H1 (cell line): ENCODE results near the gene GPX4. TPM values are rescaled to one million over a fixed set of nuclear protein-coding genes. Genes with fewer than 3 reads are reported as not detected.
A peak's percentile ranks its signal among the peaks of the same experiment; 100 is the strongest.

Source experiments
- CTCF ChIA-PET: fragments of 300-600 bp; sonication (Branson Sonifier 250); formaldehyde crosslinking; loops from one replicate; lab custom pipeline; 2021; ENCODE audit not compliant: partially characterized antibody; lab: Charles Lee
- POLR2A ChIA-PET: fragments of 300-600 bp; sonication (Branson Sonifier 250); formaldehyde crosslinking; loops from one replicate; lab custom pipeline; 2021; ENCODE audit warnings: inconsistent platforms; ENCODE audit not compliant: partially characterized antibody; lab: Charles Lee
- DNase-seq, 2 experiments: peaks; one replicate each; pipeline versions ENCODE4 v3.0.0 to v3.0.0-alpha.2; 2010 to 2022; ENCODE audit warnings: low spot score in 2 of 2, low read depth in 1 of 2, mixed read lengths in 1 of 2
- FAIRE-seq: peaks from 2 replicates; lab custom pipeline; 2011; peaks lifted over from hg19 to GRCh38; lab: Jason Lieb, UNC
- H2AFZ ChIP-seq: 2 replicates; pipeline ENCODE4 v1.8.1; 2012; ENCODE audit warnings: low read length, inconsistent platforms
- H2AK5ac ChIP-seq: 2 replicates; pipeline ENCODE4 v1.6.1; 2013; ENCODE audit warnings: low read depth, low read length
- H2BK120ac ChIP-seq: replicated peaks from 2 replicates; pipeline ENCODE3; 2013; ENCODE audit warnings: low read depth, low read length, inconsistent platforms
- H2BK12ac ChIP-seq: 2 replicates; pipeline ENCODE4 v1.6.1; 2013; ENCODE audit warnings: low read depth, low read length
- H2BK15ac ChIP-seq: 2 replicates; pipeline ENCODE4 v1.6.1; 2013; ENCODE audit warnings: low read length
- H2BK20ac ChIP-seq: 2 replicates; pipeline ENCODE4 v1.6.1; 2013; ENCODE audit warnings: low read length
- H2BK5ac ChIP-seq: 2 replicates; pipeline ENCODE4 v1.6.1; 2013; ENCODE audit warnings: low read depth, low read length
- H3K14ac ChIP-seq: 2 replicates; pipeline ENCODE4 v1.6.1; 2013; ENCODE audit warnings: inconsistent platforms; ENCODE audit not compliant: insufficient read length
- H3K18ac ChIP-seq: 2 replicates; pipeline ENCODE4 v1.6.1; 2013; ENCODE audit warnings: low read length; ENCODE audit errors: extremely low read depth
- H3K23ac ChIP-seq: 2 replicates; pipeline ENCODE4 v1.6.1; 2013; ENCODE audit warnings: inconsistent platforms; ENCODE audit not compliant: insufficient read length
- H3K23me2 ChIP-seq: 2 replicates; pipeline ENCODE4 v1.6.1; 2013; ENCODE audit warnings: low read depth, low read length
- H3K27ac ChIP-seq: 2 replicates; pipeline ENCODE4 v1.6.1; 2011; ENCODE audit warnings: low read depth, low read length, inconsistent platforms
- H3K27me3 ChIP-seq, 4 experiments: replicated peaks in 1 of 4; 1 replicate in 1 of 4; 2 replicates in 3 of 4; pipeline versions ENCODE4 v1.6.1 to v1.8.1; 2011 to 2013; ENCODE audit warnings: low read length in 3 of 4, mild to moderate bottlenecking in 3 of 4, inconsistent platforms in 2 of 4, mixed read lengths in 2 of 4, moderate library complexity in 1 of 4; ENCODE audit not compliant: control insufficient read depth in 3 of 4, insufficient read depth in 3 of 4; ENCODE audit errors: extremely low read depth in 1 of 4
- H3K36me3 ChIP-seq, 4 experiments: 2 replicates each; pipeline versions ENCODE4 v1.6.1 to v1.8.1; 2011 to 2013; ENCODE audit warnings: mild to moderate bottlenecking in 4 of 4, low read length in 3 of 4, moderate library complexity in 2 of 4, control low read depth in 1 of 4, inconsistent platforms in 1 of 4; ENCODE audit not compliant: insufficient read depth in 4 of 4, control insufficient read depth in 2 of 4
- H3K4ac ChIP-seq: replicated peaks from 2 replicates; pipeline ENCODE3; 2013; ENCODE audit warnings: low read length, low read depth, mixed read lengths, inconsistent platforms; ENCODE audit not compliant: insufficient read length
- H3K4me1 ChIP-seq, 4 experiments: replicated peaks in 1 of 4; 1 replicate in 1 of 4; 2 replicates in 3 of 4; pipeline versions ENCODE4 v1.6.1 to v1.8.1; 2011 to 2013; ENCODE audit warnings: low read length in 3 of 4, inconsistent platforms in 2 of 4, mixed read lengths in 1 of 4; ENCODE audit not compliant: insufficient read depth in 4 of 4, control insufficient read depth in 3 of 4
- H3K4me2 ChIP-seq, 2 experiments: 2 replicates each; pipeline versions ENCODE4 v1.6.1 to v1.8.1; 2011 to 2013; ENCODE audit warnings: low read depth in 2 of 2, low read length in 2 of 2, control low read depth in 1 of 2, inconsistent platforms in 1 of 2, mild to moderate bottlenecking in 1 of 2; ENCODE audit not compliant: insufficient read depth in 1 of 2
- H3K4me3 ChIP-seq, 4 experiments: fragments of 200-600, 300-600 bp in 1 of 4; sonication (generic), shearing (Covaris generic), sonication (Bioruptor Twin) in 1 of 4; 2 replicates each; pipeline versions ENCODE4 v1.5.1 to v1.8.1; 2011 to 2016; ENCODE audit warnings: low read length in 4 of 4, low read depth in 3 of 4, control low read depth in 2 of 4, inconsistent platforms in 2 of 4, mild to moderate bottlenecking in 2 of 4, mixed read lengths in 1 of 4, moderate library complexity in 1 of 4; ENCODE audit not compliant: insufficient read depth in 2 of 4; ENCODE audit errors: extremely low read depth in 1 of 4
- H3K56ac ChIP-seq: replicated peaks from 2 replicates; pipeline ENCODE3; 2013; ENCODE audit warnings: low read depth, mild to moderate bottlenecking, mixed read lengths, low read length, inconsistent platforms; ENCODE audit not compliant: insufficient read length
- H3K79me1 ChIP-seq: 2 replicates; pipeline ENCODE4 v1.6.1; 2013; ENCODE audit warnings: low read depth, low read length, control low read depth
- H3K79me2 ChIP-seq, 2 experiments: 2 replicates each; pipeline versions ENCODE4 v1.6.1 to v1.8.1; 2012 to 2013; ENCODE audit warnings: low read length in 2 of 2, mild to moderate bottlenecking in 2 of 2, inconsistent platforms in 1 of 2; ENCODE audit not compliant: insufficient read depth in 2 of 2, control insufficient read depth in 1 of 2
- H3K9ac ChIP-seq, 4 experiments: replicated peaks in 1 of 4; 1 replicate in 1 of 4; 2 replicates in 3 of 4; pipeline versions ENCODE4 v1.6.1 to v1.8.1; 2011 to 2013; ENCODE audit warnings: low read depth in 3 of 4, low read length in 3 of 4, control low read depth in 2 of 4, mild to moderate bottlenecking in 2 of 4, moderate library complexity in 2 of 4, inconsistent platforms in 1 of 4; ENCODE audit errors: extremely low read depth in 1 of 4
- H3K9me3 ChIP-seq, 2 experiments: 2 replicates each; pipeline versions ENCODE4 v1.6.1 to v1.8.1; 2012 to 2013; ENCODE audit warnings: mild to moderate bottlenecking in 2 of 2, moderate library complexity in 2 of 2, control low read depth in 1 of 2, inconsistent platforms in 1 of 2, low read depth in 1 of 2, low read length in 1 of 2, mixed read lengths in 1 of 2; ENCODE audit not compliant: insufficient read depth in 2 of 2
- H4K20me1 ChIP-seq, 2 experiments: replicated peaks in 1 of 2; 2 replicates each; pipeline versions ENCODE3 to v1.8.1; 2011 to 2013; ENCODE audit warnings: inconsistent platforms in 2 of 2, low read length in 2 of 2, mild to moderate bottlenecking in 1 of 2; ENCODE audit not compliant: insufficient read depth in 2 of 2, control insufficient read depth in 1 of 2
- H4K5ac ChIP-seq: 2 replicates; pipeline ENCODE4 v1.6.1; 2013; ENCODE audit warnings: low read length, low read depth, mixed read lengths, inconsistent platforms; ENCODE audit not compliant: insufficient read length
- H4K8ac ChIP-seq: 2 replicates; pipeline ENCODE4 v1.8.0; 2013; ENCODE audit warnings: mild to moderate bottlenecking, moderate library complexity, low read length, inconsistent platforms; ENCODE audit not compliant: insufficient read depth; ENCODE audit errors: extremely low read depth
- H4K91ac ChIP-seq: replicated peaks from 2 replicates; pipeline ENCODE3; 2013; ENCODE audit warnings: low read length, mixed read lengths, inconsistent platforms; ENCODE audit not compliant: insufficient read length
- E2F6 ChIP-seq: IDR thresholded peaks from 2 replicates; pipeline ENCODE4 v1.6.1; 2012; ENCODE audit warnings: inconsistent platforms
- GTF2F1 ChIP-seq: IDR thresholded peaks from 2 replicates; pipeline ENCODE4 v1.6.1; 2012; ENCODE audit warnings: low read depth, low read length, improper control_type of control experiment, borderline replicate concordance
- RXRA ChIP-seq: IDR thresholded peaks from 2 replicates; pipeline ENCODE4 v1.6.1; 2011; ENCODE audit warnings: low read depth, mild to moderate bottlenecking, low read length, moderate library complexity; ENCODE audit not compliant: insufficient read depth
- WGBS, 2 experiments: shearing (Covaris generic) in 1 of 2; methylation state at CpG; one replicate each; pipeline versions ENCODE4 v1.1.6 to v1.1.7; 2013 to 2015; ENCODE audit warnings: low lambda C conversion rate in 2 of 2, mixed read lengths in 2 of 2, inconsistent platforms in 1 of 2, low coverage in 1 of 2, missing lambda C conversion rate in 1 of 2; ENCODE audit not compliant: insufficient replicate concordance in 2 of 2, insufficient coverage in 1 of 2, insufficient read length in 1 of 2; ENCODE audit errors: extremely low coverage in 1 of 2, missing lambda C conversion rate in 1 of 2; 5-methylcytosine and 5-hydroxymethylcytosine counted together
- polyA plus RNA-seq, 7 experiments: library from polyadenylated mRNA; depleted of rRNA in 3 of 7; stranded (reverse) in 5 of 7; unstranded in 2 of 7; fragments of >200 nt in 5 of 7; fragments of 200-250 nt in 2 of 7; gene quantifications; 1 replicate in 5 of 7; 2 replicates in 1 of 7; 4 replicates in 1 of 7; pipeline versions ENCODE4 v1.2.1 to v1.2.3, GENCODE V29; 2011 to 2013; ENCODE audit warnings: missing spikeins in 2 of 7, mixed read lengths in 2 of 7
- total RNA-seq: library from RNA; stranded (reverse); fragmentation: NEBNext Ultra II Directional; extraction: Animal tissue kit (Norgen Biotek cat#: 25700); gene quantifications from 2 replicates; pipeline ENCODE4 v1.2.1, GENCODE V29; 2021

Gene GPX4
- total and polyA plus RNA-seq, 2 of the 8 experiments (the other 6 are each of a cell fraction or from before 2014, with no cell fraction given), result 342 to 693 TPM

GRCh38 chr19:1117654-1118053 lies 13.9 kb downstream of the GPX4 start:
- H2AFZ ChIP-seq, result no peak overlapping the region
- H4K91ac ChIP-seq, result no peak overlapping the region
- FAIRE-seq (no peak), DNase-seq (no peak)
- H3K4me3 ChIP-seq, result no peak overlapping the region
- H2BK5ac ChIP-seq, result no peak overlapping the region; the same call in 1 of the 2 replicates
- no peak overlapping the region for H3K14ac ChIP-seq
- no peak overlapping the region for H2BK20ac ChIP-seq
- ChIA-PET CTCF (interaction anchor here (0.6 to 1.4 kb wide), 5 partner anchors 13 to 146 kb away, joined by 3 to 4 read pairs (median 3); no protein-coding TSS in a partner anchor), POLR2A (interaction anchor here (0.8 to 1.4 kb wide), 3 partner anchors 13 to 102 kb away, joined by 3 to 4 read pairs (median 3); partner anchors contain the start of gene GPX4)
- no peak overlapping the region for H3K4ac ChIP-seq
- H3K27me3 ChIP-seq, result no peaks in the 10 kb centered on the region
- H2BK15ac ChIP-seq, result no peak overlapping the region
- no peak overlapping the region for H3K56ac ChIP-seq
- H3K27ac ChIP-seq, result no peak overlapping the region
- 0 out of 7 replicates have a peak overlapping the region, but pooled peaks of 1 of the 4 experiments have one; percentile 36 for H3K9ac ChIP-seq
- 92% methylated on average over 10 of the region's 16 CpGs; no CpG with 5 or more reads in 1 of the 2 experiments for WGBS, 2 experiments
- H3K23me2 ChIP-seq, result no peaks in the 10 kb centered on the region
- no peak overlapping the region for H3K18ac ChIP-seq
- peak overlapping the region; percentile 68; the same call in 1 of the 2 replicates for H4K8ac ChIP-seq
- peaks cover 0 to 52% (median 9%) of the 10 kb centered on the region in 4 experiments; a peak in 4 of 8 replicates for H3K36me3 ChIP-seq
- no peaks in the 10 kb centered on the region for H3K79me1 ChIP-seq
- no peak overlapping the region for H2BK120ac ChIP-seq
- peaks cover 2 to 3% of the 10 kb centered on the region in 2 experiments for H4K20me1 ChIP-seq
- H2AK5ac ChIP-seq, result no peak overlapping the region
- H3K23ac ChIP-seq, result no peak overlapping the region
- no peaks in the 10 kb centered on the region for H3K9me3 ChIP-seq
- no peak overlapping the region for H4K5ac ChIP-seq
- H3K4me2 ChIP-seq, result no peak overlapping the region
- H2BK12ac ChIP-seq, result no peak overlapping the region
- TF ChIP-seq GTF2F1 (no peak), E2F6 (no peak), RXRA (no peak)
- TF ChIP-seq, all 59 proteins: peak for 0
- Histone ChIP-seq H3K79me2 (no peaks in the 10 kb centered on the region), H3K4me1 (no peaks in the 10 kb centered on the region; a peak in 3 of 7 replicates)
